ENCODE results near the gene YWHAQ. TPM values are rescaled to one million over a fixed set of nuclear protein-coding genes. Genes with fewer than 3 reads are reported as not detected.

The YWHAQ gene
- total RNA-seq, 1 experiment from 2014 or later, result 307 TPM

- no peak for DNase-seq
- Mint-ChIP-seq H3K27me3 (ENCODE audit: unreplicated experiment) (peaks cover 19% of the 10 kb centered on the region), H3K4me3 (ENCODE audit: low read depth, unreplicated experiment) (no peak overlapping the region), H3K4me1 (ENCODE audit: low read depth, unreplicated experiment) (no peaks in the 10 kb centered on the region), H3K27ac (ENCODE audit: unreplicated experiment) (no peak overlapping the region), H3K36me3 (ENCODE audit: insufficient read depth, unreplicated experiment) (no peaks in the 10 kb centered on the region), H3K9me3 (ENCODE audit: low read depth, unreplicated experiment) (no peaks in the 10 kb centered on the region)
- no TSS peak for BruUV-seq (replicated peaks)
- intact Hi-C loops (cut with micrococcal nuclease; ENCODE audit: unreplicated experiment), result no loop called here
- no peak for TF ChIP-seq CTCF (IDR thresholded peaks at IDR 0.05; ENCODE audit: unreplicated experiment)
- CTCF ChIA-PET, result no interaction called here
Observed at GRCh38 chr2:9658972-9659371, 28.2 kb upstream of the YWHAQ start.

- Mint-ChIP-seq H3K4me3 (ENCODE audit: low read depth, unreplicated experiment) (no peak overlapping the region), H3K4me1 (ENCODE audit: low read depth, unreplicated experiment) (no peaks in the 10 kb centered on the region), H3K36me3 (ENCODE audit: insufficient read depth, unreplicated experiment) (no peaks in the 10 kb centered on the region), H3K27me3 (ENCODE audit: unreplicated experiment) (peaks cover 25% of the 10 kb centered on the region), H3K9me3 (ENCODE audit: low read depth, unreplicated experiment) (no peaks in the 10 kb centered on the region), H3K27ac (ENCODE audit: unreplicated experiment) (no peak overlapping the region)
- intact Hi-C loops (cut with micrococcal nuclease; ENCODE audit: unreplicated experiment), result no loop called here
- TF ChIP-seq CTCF (IDR thresholded peaks at IDR 0.05; ENCODE audit: unreplicated experiment), result no peak
- no peak for DNase-seq
- CTCF ChIA-PET, result interaction anchor here (0.6 kb wide), 1 partner anchor 753 kb away, joined by 6 read pairs; no protein-coding TSS in a partner anchor
- no TSS peak for BruUV-seq (replicated peaks)
Observed at GRCh38 chr2:9657731-9658130, 26.9 kb upstream of the YWHAQ start.

DNA sequence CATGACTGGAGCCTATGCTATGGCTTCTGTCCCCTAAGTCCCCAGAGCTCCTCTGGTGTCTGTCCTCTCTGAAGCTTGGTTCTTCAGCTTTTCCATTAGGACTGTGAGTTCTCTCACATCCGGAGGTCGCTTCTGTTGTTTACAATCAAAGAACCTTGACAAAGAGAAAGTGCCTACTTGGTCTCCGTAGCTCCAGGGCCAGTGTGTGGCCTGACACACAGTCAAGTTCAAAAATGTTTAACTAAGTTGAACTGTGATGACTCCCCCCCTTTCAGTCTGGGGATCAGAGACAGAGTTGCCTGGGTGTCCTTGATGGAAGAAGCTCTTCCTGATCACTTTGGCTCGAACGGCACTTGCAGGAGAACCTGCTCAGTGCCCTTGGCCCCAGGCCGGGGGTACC is 26.3 kb upstream of the YWHAQ start:
- peaks cover 32% of the 10 kb centered on the region for H3K27me3 Mint-ChIP-seq (ENCODE audit: unreplicated experiment)
- intact Hi-C loops (cut with micrococcal nuclease; ENCODE audit: unreplicated experiment), result no loop called here
- CTCF ChIA-PET, result no interaction called here
- no TSS peak for BruUV-seq (replicated peaks)
- no peaks in the 10 kb centered on the region for H3K4me1 Mint-ChIP-seq (ENCODE audit: low read depth, unreplicated experiment)
- DNase-seq, result no peak
- H3K36me3 Mint-ChIP-seq (ENCODE audit: insufficient read depth, unreplicated experiment), result no peaks in the 10 kb centered on the region
- no peaks in the 10 kb centered on the region for H3K9me3 Mint-ChIP-seq (ENCODE audit: low read depth, unreplicated experiment)
- no peak overlapping the region for H3K27ac Mint-ChIP-seq (ENCODE audit: unreplicated experiment)
- H3K4me3 Mint-ChIP-seq (ENCODE audit: low read depth, unreplicated experiment), result no peak overlapping the region
- TF ChIP-seq CTCF (IDR thresholded peaks at IDR 0.05; ENCODE audit: unreplicated experiment), result no peak

DNA sequence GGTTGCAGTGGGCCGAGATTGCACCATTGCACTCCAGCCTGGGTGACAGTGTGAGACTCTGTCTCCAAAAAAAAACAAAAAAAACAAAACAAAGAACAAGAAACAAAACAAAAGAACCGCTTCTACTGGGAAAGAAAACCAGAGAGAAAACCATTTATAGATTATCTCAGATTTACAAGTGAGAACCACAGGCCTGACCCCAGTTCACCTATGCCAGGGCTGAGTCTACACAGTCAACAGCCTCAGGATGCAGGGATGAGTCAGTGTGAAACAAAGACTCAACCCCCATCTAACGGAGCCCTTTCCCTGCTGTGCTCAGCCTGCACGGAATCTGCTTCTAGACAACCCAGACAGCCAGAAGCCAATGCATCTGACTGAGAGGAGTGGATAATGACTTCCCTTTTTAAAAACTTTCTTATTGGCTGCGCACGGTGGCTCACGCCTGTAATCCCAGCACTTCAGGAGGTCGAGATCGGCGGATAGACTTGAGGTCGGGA is 25.5 kb upstream of the YWHAQ start:
- no peak overlapping the region for H3K27ac Mint-ChIP-seq (ENCODE audit: unreplicated experiment)
- CTCF ChIA-PET, result no interaction called here
- no peak overlapping the region for H3K4me3 Mint-ChIP-seq (ENCODE audit: low read depth, unreplicated experiment)

More for the DNA sequence above, 25.5 kb upstream of the YWHAQ start:
- H3K36me3 Mint-ChIP-seq (ENCODE audit: insufficient read depth, unreplicated experiment), result no peaks in the 10 kb centered on the region
- no peak for TF ChIP-seq CTCF (IDR thresholded peaks at IDR 0.05; ENCODE audit: unreplicated experiment)
- intact Hi-C loops (cut with micrococcal nuclease; ENCODE audit: unreplicated experiment), result no loop called here
- no peaks in the 10 kb centered on the region for H3K9me3 Mint-ChIP-seq (ENCODE audit: low read depth, unreplicated experiment)
- BruUV-seq (replicated peaks), result no TSS peak
- DNase-seq, result no peak
- no peaks in the 10 kb centered on the region for H3K4me1 Mint-ChIP-seq (ENCODE audit: low read depth, unreplicated experiment)
- H3K27me3 Mint-ChIP-seq (ENCODE audit: unreplicated experiment), result peaks cover 39% of the 10 kb centered on the region
